SU-DHL-6 (cell line): ENCODE measurements around the gene GRID1.

Source experiments
- H2AFZ ChIP-seq: fragments of 200-600 bp; sonication (generic); 2 replicates; pipeline ENCODE4 v1.6.1; 2014; ENCODE audit warnings: low read depth, mild to moderate bottlenecking, moderate library complexity, mixed read lengths, antibody characterized with exemption, low read length; ENCODE audit not compliant: severe bottlenecking
- H3F3A ChIP-seq: fragments of 200-600 bp; shearing (Covaris generic); 2 replicates; pipeline ENCODE4 v1.6.0; 2016; ENCODE audit warnings: antibody characterized with exemption, mild to moderate bottlenecking; ENCODE audit not compliant: insufficient read depth
- H3K27ac ChIP-seq: fragments of 200-600 bp; sonication (generic); 2 replicates; pipeline ENCODE4 v1.5.1; 2016; ENCODE audit warnings: low read depth, mild to moderate bottlenecking, low read length, moderate library complexity, mixed read lengths
- H3K27me3 ChIP-seq: fragments of 200-600 bp; sonication (generic), shearing (Covaris generic); 2 replicates; pipeline ENCODE4 v1.6.0; 2014; ENCODE audit warnings: mild to moderate bottlenecking, low read length
- H3K36me3 ChIP-seq: fragments of 200-600 bp; sonication (generic); 2 replicates; pipeline ENCODE4 v1.6.1; 2014; ENCODE audit warnings: mild to moderate bottlenecking, low read length, mixed read lengths
- H3K4me2 ChIP-seq: fragments of 300-600, 200-600 bp; shearing (Covaris generic), sonication (generic); 2 replicates; pipeline ENCODE4 v1.6.0; 2014; ENCODE audit warnings: low read length, low read depth, mild to moderate bottlenecking; ENCODE audit not compliant: poor library complexity, severe bottlenecking
- H3K4me3 ChIP-seq: fragments of 200-600 bp; sonication (generic); 2 replicates; pipeline ENCODE4 v1.5.1; 2014; ENCODE audit warnings: antibody characterized with exemption, low read length, mild to moderate bottlenecking, mixed read lengths; ENCODE audit not compliant: insufficient read depth, poor library complexity, severe bottlenecking
- H3K79me2 ChIP-seq: fragments of 200-600 bp; sonication (generic); 2 replicates; pipeline ENCODE4 v1.6.1; 2014; ENCODE audit warnings: mild to moderate bottlenecking, low read length, moderate library complexity; ENCODE audit not compliant: insufficient read depth
- H3K9ac ChIP-seq: fragments of 200-600 bp; sonication (generic); 2 replicates; pipeline ENCODE4 v1.7.0; 2014; ENCODE audit warnings: mild to moderate bottlenecking, low read length
- H3K9me2 ChIP-seq: fragments of 200-600 bp; sonication (generic); replicated peaks from 2 replicates; pipeline ENCODE4 v1.6.1; 2014; ENCODE audit warnings: low read length; ENCODE audit not compliant: insufficient read depth
- H3K9me3 ChIP-seq: fragments of 200-600 bp; sonication (generic); 2 replicates; pipeline ENCODE4 v1.6.1; 2014; ENCODE audit warnings: low read length, mixed read lengths; ENCODE audit not compliant: insufficient read depth
- H4K20me1 ChIP-seq: fragments of 200-600 bp; sonication (generic); 2 replicates; pipeline ENCODE4 v1.6.1; 2014; ENCODE audit warnings: low read depth, mild to moderate bottlenecking, antibody characterized with exemption, low read length, moderate library complexity, mixed read lengths
- EZH2phosphoT487 ChIP-seq: fragments of 200-600 bp; sonication (generic), shearing (Covaris generic); conservative IDR thresholded peaks from 2 replicates; pipeline ENCODE4 v1.6.1; 2018; ENCODE audit warnings: mild to moderate bottlenecking, antibody characterized with exemption, low read length, moderate library complexity, mixed read lengths
- TF ChIP-seq, protein P1 (sequence below): fragments of 200-600 bp; sonication (generic); IDR thresholded peaks from one replicate; pipeline ENCODE4 v1.5.1; 2017; ENCODE audit warnings: antibody characterized with exemption, mild to moderate bottlenecking, low read length, moderate library complexity; ENCODE audit not compliant: insufficient read depth, poor library complexity, severe bottlenecking

The GRID1 gene

DNA sequence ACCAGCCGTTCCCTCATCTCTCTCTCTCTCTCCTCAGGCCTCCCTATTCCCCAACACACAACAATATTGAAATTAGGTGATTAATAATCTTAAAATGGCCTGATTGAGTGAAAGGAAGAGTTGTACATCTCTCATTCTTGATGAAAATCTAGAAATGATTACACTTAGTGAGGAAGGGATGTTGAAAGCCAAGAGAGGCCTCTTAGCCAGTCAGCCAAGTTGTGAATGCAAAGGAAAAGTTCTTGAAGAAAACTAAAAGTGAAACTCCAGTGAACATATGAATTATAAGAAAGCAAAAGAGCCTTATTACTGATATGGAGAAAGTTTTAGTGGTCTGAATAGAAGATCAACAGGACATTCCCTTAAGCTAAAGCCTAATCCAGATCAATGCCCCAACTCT is 695.1 kb downstream of the GRID1 start:
- Histone ChIP-seq H3K9me3 (no peaks in the 10 kb centered on the region), H2AFZ (no peak overlapping the region), H3K9ac (no peak overlapping the region), H4K20me1 (no peaks in the 10 kb centered on the region), H3K4me2 (no peak overlapping the region), H3K36me3 (no peaks in the 10 kb centered on the region), H3K9me2 (no peaks in the 10 kb centered on the region), H3F3A (no peaks in the 10 kb centered on the region), H3K27me3 (no peaks in the 10 kb centered on the region), H3K4me3 (no peak overlapping the region), H3K79me2 (no peaks in the 10 kb centered on the region), H3K27ac (no peak overlapping the region)
- no peak for TF ChIP-seq EZH2phosphoT487
- TF ChIP-seq, protein P1, sequence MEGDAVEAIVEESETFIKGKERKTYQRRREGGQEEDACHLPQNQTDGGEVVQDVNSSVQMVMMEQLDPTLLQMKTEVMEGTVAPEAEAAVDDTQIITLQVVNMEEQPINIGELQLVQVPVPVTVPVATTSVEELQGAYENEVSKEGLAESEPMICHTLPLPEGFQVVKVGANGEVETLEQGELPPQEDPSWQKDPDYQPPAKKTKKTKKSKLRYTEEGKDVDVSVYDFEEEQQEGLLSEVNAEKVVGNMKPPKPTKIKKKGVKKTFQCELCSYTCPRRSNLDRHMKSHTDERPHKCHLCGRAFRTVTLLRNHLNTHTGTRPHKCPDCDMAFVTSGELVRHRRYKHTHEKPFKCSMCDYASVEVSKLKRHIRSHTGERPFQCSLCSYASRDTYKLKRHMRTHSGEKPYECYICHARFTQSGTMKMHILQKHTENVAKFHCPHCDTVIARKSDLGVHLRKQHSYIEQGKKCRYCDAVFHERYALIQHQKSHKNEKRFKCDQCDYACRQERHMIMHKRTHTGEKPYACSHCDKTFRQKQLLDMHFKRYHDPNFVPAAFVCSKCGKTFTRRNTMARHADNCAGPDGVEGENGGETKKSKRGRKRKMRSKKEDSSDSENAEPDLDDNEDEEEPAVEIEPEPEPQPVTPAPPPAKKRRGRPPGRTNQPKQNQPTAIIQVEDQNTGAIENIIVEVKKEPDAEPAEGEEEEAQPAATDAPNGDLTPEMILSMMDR = no peak

DNA sequence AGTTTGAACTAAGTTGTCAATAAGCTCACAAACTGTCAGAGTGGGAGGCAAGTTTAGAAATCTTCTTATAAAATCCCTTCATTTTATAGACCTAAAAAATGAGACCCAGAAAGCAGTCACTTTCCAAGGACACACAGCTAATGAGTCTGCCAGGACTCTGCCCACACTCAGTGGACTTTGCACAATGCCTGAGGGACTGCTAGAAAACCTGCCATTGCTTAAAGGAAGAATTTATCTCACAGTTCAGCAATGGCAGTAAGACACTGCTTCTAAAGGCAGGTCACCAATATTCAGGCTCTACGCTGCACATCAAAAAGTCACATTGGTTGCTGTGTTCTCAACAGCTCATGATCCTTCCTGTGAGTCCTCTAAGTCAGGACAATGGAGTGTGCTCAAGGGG is 698.1 kb downstream of the GRID1 start:
- H4K20me1 ChIP-seq = no peaks in the 10 kb centered on the region
- no peaks in the 10 kb centered on the region for H3K27me3 ChIP-seq
- H3K27ac ChIP-seq = no peak overlapping the region
- H3K4me2 ChIP-seq = no peak overlapping the region
- TF ChIP-seq, protein P1 = no peak
- no peak for TF ChIP-seq EZH2phosphoT487
- H3K9me2 ChIP-seq = no peaks in the 10 kb centered on the region
- H3K36me3 ChIP-seq = no peaks in the 10 kb centered on the region
- H3K4me3 ChIP-seq = no peak overlapping the region
- no peak overlapping the region for H2AFZ ChIP-seq
- no peaks in the 10 kb centered on the region for H3K79me2 ChIP-seq
- no peaks in the 10 kb centered on the region for H3F3A ChIP-seq
- no peak overlapping the region for H3K9ac ChIP-seq
- no peaks in the 10 kb centered on the region for H3K9me3 ChIP-seq

DNA sequence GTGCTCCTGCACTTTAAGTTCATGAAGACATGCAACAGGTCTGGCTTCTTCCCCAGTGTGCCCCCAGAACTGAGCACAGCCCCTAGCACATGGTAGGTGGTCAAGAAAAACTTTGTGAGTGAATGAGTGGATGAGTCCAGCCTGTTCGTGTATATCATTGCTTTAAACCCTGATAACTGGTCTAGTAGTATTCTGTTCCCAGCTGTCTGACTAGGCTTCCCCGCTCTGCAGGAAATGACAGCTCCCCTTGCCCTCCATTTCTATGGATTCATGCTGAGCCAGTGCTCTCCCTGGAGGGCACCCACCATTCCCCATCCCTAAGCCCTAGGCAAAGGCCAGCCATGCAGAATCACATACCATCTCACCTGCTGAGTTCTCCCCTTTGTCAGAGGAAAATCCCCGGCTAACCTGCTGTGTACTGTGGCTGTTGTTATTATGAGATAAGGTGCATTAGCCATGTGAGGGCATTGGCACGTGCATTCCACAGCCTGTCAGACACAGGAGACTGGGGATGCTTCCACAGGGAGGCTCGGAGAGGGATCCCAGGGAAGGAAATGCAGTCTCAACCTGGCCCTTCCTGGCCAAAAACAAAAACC is 698.9 kb downstream of the GRID1 start:
- no peaks in the 10 kb centered on the region for H3K79me2 ChIP-seq
- TF ChIP-seq, protein P1 = no peak
- no peak for TF ChIP-seq EZH2phosphoT487
- H3K9me2 ChIP-seq = no peaks in the 10 kb centered on the region
- H3K27me3 ChIP-seq = no peaks in the 10 kb centered on the region
- H3K9me3 ChIP-seq = no peaks in the 10 kb centered on the region
- no peak overlapping the region for H3K4me3 ChIP-seq
- no peak overlapping the region for H3K27ac ChIP-seq
- H3K9ac ChIP-seq = no peak overlapping the region
- no peaks in the 10 kb centered on the region for H3K36me3 ChIP-seq
- H3K4me2 ChIP-seq = no peak overlapping the region
- H3F3A ChIP-seq = no peaks in the 10 kb centered on the region
- no peaks in the 10 kb centered on the region for H4K20me1 ChIP-seq
- H2AFZ ChIP-seq = no peak overlapping the region
